ENCODE data around the gene UQCRC2. TPM values are rescaled to one million over a fixed set of nuclear protein-coding genes. Genes with fewer than 3 reads are reported as not detected.
"Not testable (repeated sequence)": the region's sequence is repeated elsewhere in the genome, so short reads cannot be mapped to it uniquely, and the experiment has no call there.

UQCRC2 gene
- total RNA-seq, 1 donor from 2014 or later: 164 TPM

- DNase-seq (ENCODE audit: extremely low read depth, low read depth, low spot score): no peak
These were observed 26.9 kb downstream of the UQCRC2 start for GRCh38 chr16:21980032-21980431.

GRCh38 chr16:21982108-21982507 lies 28.9 kb downstream of the UQCRC2 start:
- no peak for DNase-seq (ENCODE audit: extremely low read depth, low read depth, low spot score)

GRCh38 chr16:21984062-21984461 lies 30.9 kb downstream of the UQCRC2 start:
- no peak for DNase-seq (ENCODE audit: extremely low read depth, low read depth, low spot score)

- DNase-seq (ENCODE audit: extremely low read depth, low read depth, low spot score): no peak
These were observed 32.4 kb downstream of the UQCRC2 start for GRCh38 chr16:21985524-21985923.

- no peak for DNase-seq (ENCODE audit: extremely low read depth, low read depth, low spot score)
These were observed 33.6 kb downstream of the UQCRC2 start for GRCh38 chr16:21986692-21987246.

- DNase-seq (ENCODE audit: extremely low read depth, low read depth, low spot score): no peak
These were observed 34.3 kb downstream of the UQCRC2 start for GRCh38 chr16:21987498-21987897.

GRCh38 chr16:21989133-21989532 lies 36.0 kb downstream of the UQCRC2 start:
- DNase-seq (ENCODE audit: extremely low read depth, low read depth, low spot score): no peak

GRCh38 chr16:21989751-21990150 lies 36.6 kb downstream of the UQCRC2 start:
- no peak for DNase-seq (ENCODE audit: extremely low read depth, low read depth, low spot score)

GRCh38 chr16:21990381-21990944 lies 37.3 kb downstream of the UQCRC2 start:
- DNase-seq (ENCODE audit: extremely low read depth, low read depth, low spot score): no peak

GRCh38 chr16:21991621-21992020 lies 38.5 kb downstream of the UQCRC2 start:
- no peak for DNase-seq (ENCODE audit: extremely low read depth, low read depth, low spot score)

- DNase-seq (ENCODE audit: extremely low read depth, low read depth, low spot score): no peak
These were observed 41.8 kb downstream of the UQCRC2 start for GRCh38 chr16:21994856-21995465.

- no peak for DNase-seq (ENCODE audit: extremely low read depth, low read depth, low spot score)
These were observed 43.9 kb downstream of the UQCRC2 start for GRCh38 chr16:21996923-21997696.

- DNase-seq (ENCODE audit: extremely low read depth, low read depth, low spot score): no peak
These were observed 44.7 kb downstream of the UQCRC2 start for GRCh38 chr16:21997697-21998480.

- DNase-seq (ENCODE audit: extremely low read depth, low read depth, low spot score): no peak
These were observed 48.4 kb downstream of the UQCRC2 start for GRCh38 chr16:22001591-22001990.

- DNase-seq (ENCODE audit: extremely low read depth, low read depth, low spot score): not testable (repeated sequence)
These were observed 48.9 kb downstream of the UQCRC2 start for GRCh38 chr16:22002047-22002446.

- DNase-seq (ENCODE audit: extremely low read depth, low read depth, low spot score): no peak
These were observed 50.0 kb downstream of the UQCRC2 start for GRCh38 chr16:22003195-22003594.

GRCh38 chr16:22004341-22004740 lies 51.2 kb downstream of the UQCRC2 start:
- no peak for DNase-seq (ENCODE audit: extremely low read depth, low read depth, low spot score)

GRCh38 chr16:22005746-22006145 lies 52.6 kb downstream of the UQCRC2 start:
- DNase-seq (ENCODE audit: extremely low read depth, low read depth, low spot score): no peak

GRCh38 chr16:22006636-22007035 lies 53.5 kb downstream of the UQCRC2 start:
- no peak for DNase-seq (ENCODE audit: extremely low read depth, low read depth, low spot score)

- no peak for DNase-seq (ENCODE audit: extremely low read depth, low read depth, low spot score)
These were observed 54.0 kb downstream of the UQCRC2 start for GRCh38 chr16:22007159-22007508.
